H1 (cell line): Measurements from ENCODE around the gene CDK5RAP2. TPM values are rescaled to one million over a fixed set of nuclear protein-coding genes. Genes with fewer than 3 reads are reported as not detected.

Experiments used
- CHD1 ChIP-seq: IDR thresholded peaks from 2 replicates; pipeline ENCODE4 v1.6.1; 2012; ENCODE audit warnings: low read depth, low read length, improper control_type of control experiment
- CHD7 ChIP-seq: fragments of 300-600 bp; sonication (generic); IDR thresholded peaks from 2 replicates; pipeline ENCODE4 v1.7.1; 2012; ENCODE audit warnings: low read length, moderate library complexity, mild to moderate bottlenecking, inconsistent platforms; ENCODE audit not compliant: insufficient replicate concordance
- CREB1 ChIP-seq: IDR thresholded peaks from 2 replicates; pipeline ENCODE4 v1.6.1; 2012; ENCODE audit warnings: inconsistent platforms
- CTBP2 ChIP-seq: IDR thresholded peaks from 2 replicates; pipeline ENCODE4 v1.7.0; 2011; ENCODE audit warnings: borderline replicate concordance, mild to moderate bottlenecking, moderate library complexity, mixed read lengths, low read length; ENCODE audit not compliant: insufficient read depth, insufficient read length
- E2F6 ChIP-seq: IDR thresholded peaks from 2 replicates; pipeline ENCODE4 v1.6.1; 2012; ENCODE audit warnings: inconsistent platforms
- MAFK ChIP-seq: IDR thresholded peaks from 2 replicates; pipeline ENCODE4 v1.6.1; 2012; ENCODE audit warnings: low read depth, mild to moderate bottlenecking, improper control_type of control experiment, low read length
- RAD21 ChIP-seq, 2 experiments: IDR thresholded peaks in 1 of 2; conservative IDR thresholded peaks in 1 of 2; 2 replicates each; pipeline ENCODE4 v1.6.1; 2011; ENCODE audit warnings: low read depth in 2 of 2, low read length in 2 of 2, improper control_type of control experiment in 1 of 2, inconsistent platforms in 1 of 2, mild to moderate bottlenecking in 1 of 2, moderate library complexity in 1 of 2
- RFX5 ChIP-seq: IDR thresholded peaks from 2 replicates; pipeline ENCODE4 v1.6.1; 2011; ENCODE audit warnings: low read depth, low read length, improper control_type of control experiment, borderline replicate concordance
- SAP30 ChIP-seq: fragments of 300-600 bp; sonication (generic); IDR thresholded peaks from 2 replicates; pipeline ENCODE4 v1.7.1; 2012; ENCODE audit warnings: low read length, moderate library complexity, mild to moderate bottlenecking, inconsistent platforms; ENCODE audit not compliant: insufficient read depth, insufficient replicate concordance
- TAF1 ChIP-seq: IDR thresholded peaks from 2 replicates; pipeline ENCODE4 v1.6.1; 2011; ENCODE audit warnings: mild to moderate bottlenecking, low read depth, low read length
- polyA plus RNA-seq, 7 experiments: library from polyadenylated mRNA; depleted of rRNA in 3 of 7; stranded (reverse) in 5 of 7; unstranded in 2 of 7; fragments of >200 nt in 5 of 7; fragments of 200-250 nt in 2 of 7; gene quantifications; 1 replicate in 5 of 7; 2 replicates in 1 of 7; 4 replicates in 1 of 7; pipeline versions ENCODE4 v1.2.1 to v1.2.3, GENCODE V29; 2011 to 2013; ENCODE audit warnings: missing spikeins in 2 of 7, mixed read lengths in 2 of 7
- total RNA-seq: library from RNA; stranded (reverse); fragmentation: NEBNext Ultra II Directional; extraction: Animal tissue kit (Norgen Biotek cat#: 25700); gene quantifications from 2 replicates; pipeline ENCODE4 v1.2.1, GENCODE V29; 2021

The CDK5RAP2 gene
- total and polyA plus RNA-seq, 2 of the 8 experiments (the other 6 are each of a cell fraction or from before 2014, with no cell fraction given), result 19.8 to 49.4 TPM

- TF ChIP-seq CHD7, result no peak
- TF ChIP-seq SAP30, result no peak
- TF ChIP-seq E2F6, result no peak
- no peak for TF ChIP-seq CTBP2
- no peak for TF ChIP-seq RFX5
- no peak for TF ChIP-seq CHD1
- no peak for TF ChIP-seq TAF1
- TF ChIP-seq CREB1, result no peak
- no peak for TF ChIP-seq MAFK
- TF ChIP-seq RAD21 (IDR thresholded peaks at IDR 0.05 in 1 of 2, conservative IDR thresholded peaks at IDR 0.05 in 1 of 2; ENCODE audit: low read depth in 2 of 2, low read length in 2 of 2), result no peak
These were observed 45.7 kb downstream of the CDK5RAP2 start (continued) for GRCh38 chr9:120534266-120534665.
